ENCODE data around the gene PRKCZ.
A peak's percentile ranks its signal among the peaks of the same experiment; 100 is the strongest.

GRCh38 chr1:2044510-2045319 is 5.5 kb upstream of the PRKCZ start:
- TF ChIP-seq EZH2 (IDR thresholded peaks at IDR 0.05; ENCODE audit: low read depth) (no peak), CTCF (conservative IDR thresholded peaks at IDR 0.05) (peak; percentile 66)

Data from PC-9 (cell line).